Activated T-helper 1 cell treated with anti-CD3 and anti-CD28 coated beads, Interleukin-12 subunit alpha, Interleukin-12 subunit beta, Interleukin-2, Interleukin-4 antibody, amounts not matched to agents 30 ng/mL and 10 ng/mL and 1 ng/mL, durations not matched to agents 14 hours and 24 hours and 36 hours (primary cell): Measurements from ENCODE around the gene MCM9. TPM values are rescaled to one million over a fixed set of nuclear protein-coding genes. Genes with fewer than 3 reads are reported as not detected.
A peak's percentile ranks its signal among the peaks of the same experiment; 100 is the strongest.

Experiments used
- DNase-seq: peaks from one replicate; pipeline ENCODE4 v3.0.0; 2021; ENCODE audit warnings: low spot score
- H3K27ac Mint-ChIP-seq: one replicate; pipeline ENCODE4 v1.8.0; 2021; ENCODE audit warnings: mild to moderate bottlenecking, mixed read lengths
- H3K27me3 Mint-ChIP-seq: one replicate; pipeline ENCODE4 v1.8.0; 2022; ENCODE audit warnings: mild to moderate bottlenecking, moderate library complexity, mixed read lengths; ENCODE audit not compliant: insufficient read depth
- H3K36me3 Mint-ChIP-seq: one replicate; pipeline ENCODE4 v1.8.0; 2021; ENCODE audit warnings: low read depth, mixed read lengths
- H3K4me1 Mint-ChIP-seq: one replicate; pipeline ENCODE4 v1.8.0; 2021; ENCODE audit warnings: low read depth, mixed read lengths
- H3K4me3 Mint-ChIP-seq: one replicate; pipeline ENCODE4 v1.8.0; 2021; ENCODE audit warnings: mild to moderate bottlenecking, moderate library complexity, mixed read lengths
- H3K9me3 Mint-ChIP-seq: one replicate; pipeline ENCODE4 v1.8.0; 2021; ENCODE audit warnings: mixed read lengths
- intact Hi-C: fragments of 100-400 bp; cut with micrococcal nuclease; formaldehyde crosslinking; loops from one replicate; pipeline ENCODE4 v1.15.1; 2024
- total RNA-seq: library from RNA; stranded (reverse); gene quantifications from 2 replicates; pipeline ENCODE4 v1.2.3, GENCODE V29; 2022

MCM9 gene
- total RNA-seq, 1 donor from 2014 or later: 24.4 TPM

- Mint-ChIP-seq H3K9me3 (peaks cover 19% of the 10 kb centered on the region), H3K4me3 (no peak overlapping the region)
- intact Hi-C loops: no loop called here
Measured at GRCh38 chr6:118791499-118791898, 143.5 kb downstream of the MCM9 start.

GRCh38 chr6:118789954-118790353 lies 145.0 kb downstream of the MCM9 start:
- peaks cover 10% of the 10 kb centered on the region for H3K9me3 Mint-ChIP-seq
- H3K4me3 Mint-ChIP-seq: no peak overlapping the region
- H3K27me3 Mint-ChIP-seq: no peaks in the 10 kb centered on the region
- H3K36me3 Mint-ChIP-seq: peaks cover 6% of the 10 kb centered on the region
- DNase-seq: no peak
- no peak overlapping the region for H3K27ac Mint-ChIP-seq
- intact Hi-C loops: no loop called here
- peaks cover 18% of the 10 kb centered on the region for H3K4me1 Mint-ChIP-seq

More at GRCh38 chr6:118791499-118791898, 143.5 kb downstream of the MCM9 start:
- DNase-seq: no peak
- peaks cover 28% of the 10 kb centered on the region for H3K4me1 Mint-ChIP-seq
- H3K27me3 Mint-ChIP-seq: no peaks in the 10 kb centered on the region
- peak overlapping the region; percentile 9 for H3K27ac Mint-ChIP-seq
- peaks cover 13% of the 10 kb centered on the region for H3K36me3 Mint-ChIP-seq

- Mint-ChIP-seq H3K4me1 (peaks cover 18% of the 10 kb centered on the region), H3K27ac (no peak overlapping the region), H3K27me3 (no peaks in the 10 kb centered on the region), H3K9me3 (peaks cover 10% of the 10 kb centered on the region), H3K36me3 (peaks cover 6% of the 10 kb centered on the region), H3K4me3 (no peak overlapping the region)
- no peak for DNase-seq
- intact Hi-C loops: no loop called here
Measured at GRCh38 chr6:118789419-118789818, 145.5 kb downstream of the MCM9 start.

DNA sequence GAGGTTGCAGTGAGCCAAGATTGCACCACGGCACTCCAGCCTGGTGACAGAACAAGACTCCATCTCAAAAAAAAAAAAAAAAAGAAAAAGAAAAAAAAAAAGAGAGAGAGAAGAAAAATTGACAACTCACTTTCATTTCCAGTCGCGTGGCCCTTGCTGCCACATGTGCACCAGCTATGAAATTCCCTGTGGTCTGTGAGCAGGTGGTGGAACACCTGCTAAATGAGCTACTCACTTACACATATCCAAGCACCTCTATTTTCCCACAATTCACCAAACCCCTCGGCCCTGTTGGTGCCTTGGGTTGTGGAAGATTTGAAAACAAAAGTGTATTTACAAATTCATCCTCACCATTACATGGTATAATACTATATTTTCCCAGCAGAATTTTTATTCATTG lies 146.3 kb downstream of the MCM9 start:
- H3K4me3 Mint-ChIP-seq: no peak overlapping the region
- no peak for DNase-seq
- peaks cover 10% of the 10 kb centered on the region for H3K9me3 Mint-ChIP-seq
- no peak overlapping the region for H3K27ac Mint-ChIP-seq
- H3K36me3 Mint-ChIP-seq: peaks cover 4% of the 10 kb centered on the region
- intact Hi-C loops: no loop called here
- no peaks in the 10 kb centered on the region for H3K27me3 Mint-ChIP-seq
- peaks cover 18% of the 10 kb centered on the region for H3K4me1 Mint-ChIP-seq

- Mint-ChIP-seq H3K27me3 (peaks cover 2% of the 10 kb centered on the region), H3K4me3 (no peak overlapping the region), H3K27ac (no peak overlapping the region), H3K4me1 (peaks cover 18% of the 10 kb centered on the region), H3K9me3 (peaks cover 10% of the 10 kb centered on the region), H3K36me3 (peaks cover 4% of the 10 kb centered on the region)
- no peak for DNase-seq
- intact Hi-C loops: no loop called here
Measured at GRCh38 chr6:118787724-118788423, 147.1 kb downstream of the MCM9 start.

DNA sequence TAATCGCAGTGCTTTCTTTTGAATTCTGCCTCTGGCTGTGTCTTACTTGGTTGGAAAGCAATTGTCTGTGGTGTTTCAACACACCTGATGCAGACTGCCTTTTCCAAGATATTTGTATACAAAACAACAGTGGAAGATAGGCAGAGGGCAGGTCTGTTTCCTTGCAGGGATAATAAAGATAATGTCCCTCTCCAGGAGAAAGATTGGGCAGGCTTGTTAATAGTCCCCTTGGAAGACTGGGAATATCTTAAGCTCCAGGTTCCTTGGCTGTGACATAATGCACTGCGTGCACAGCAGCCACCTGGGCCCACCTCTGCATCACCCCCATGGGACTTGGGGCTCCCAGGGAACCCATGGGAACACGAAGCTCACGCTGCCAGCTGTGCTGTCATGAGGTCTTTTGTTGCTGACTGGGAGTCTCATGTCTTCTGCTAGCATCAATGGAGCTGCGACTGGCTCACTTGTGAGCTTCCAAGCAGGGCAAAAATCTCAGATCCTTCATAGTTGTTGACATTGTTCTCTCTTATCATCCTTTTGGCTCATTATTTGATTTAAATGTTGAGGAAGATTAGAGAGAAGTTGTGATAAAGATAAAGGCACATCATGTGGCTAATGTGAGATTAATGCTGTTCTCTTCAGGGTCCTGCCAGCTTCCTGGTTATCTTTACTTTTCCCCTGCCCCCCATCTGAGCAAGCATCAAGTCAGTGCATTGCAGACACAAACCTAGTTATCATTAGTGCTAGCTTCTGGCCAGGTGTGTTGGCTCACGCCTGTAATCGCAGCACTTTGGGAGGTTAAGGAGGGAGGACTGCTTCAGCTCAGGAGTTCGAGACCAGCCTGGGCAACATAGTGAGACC lies 148.1 kb downstream of the MCM9 start:
- Mint-ChIP-seq H3K27me3 (peaks cover 4% of the 10 kb centered on the region), H3K9me3 (peaks cover 5% of the 10 kb centered on the region), H3K27ac (no peak overlapping the region), H3K36me3 (peaks cover 4% of the 10 kb centered on the region), H3K4me1 (peaks cover 16% of the 10 kb centered on the region), H3K4me3 (no peak overlapping the region)
- DNase-seq: no peak
- intact Hi-C loops: no loop called here

- H3K36me3 Mint-ChIP-seq: no peaks in the 10 kb centered on the region
- intact Hi-C loops: no loop called here
- no peak overlapping the region for H3K4me3 Mint-ChIP-seq
- no peak for DNase-seq
- H3K9me3 Mint-ChIP-seq: no peaks in the 10 kb centered on the region
- H3K27ac Mint-ChIP-seq: no peak overlapping the region
- peaks cover 7% of the 10 kb centered on the region for H3K27me3 Mint-ChIP-seq
- peaks cover 10% of the 10 kb centered on the region for H3K4me1 Mint-ChIP-seq
Measured at GRCh38 chr6:118785601-118786000, 149.4 kb downstream of the MCM9 start.

GRCh38 chr6:118784641-118785164 lies 150.3 kb downstream of the MCM9 start:
- H3K27me3 Mint-ChIP-seq: peaks cover 12% of the 10 kb centered on the region
- H3K4me1 Mint-ChIP-seq: peaks cover 10% of the 10 kb centered on the region
- no peak overlapping the region for H3K4me3 Mint-ChIP-seq
- intact Hi-C loops: no loop called here
- DNase-seq: no peak
- no peaks in the 10 kb centered on the region for H3K36me3 Mint-ChIP-seq
- no peak overlapping the region for H3K27ac Mint-ChIP-seq
- H3K9me3 Mint-ChIP-seq: no peaks in the 10 kb centered on the region

GRCh38 chr6:118783931-118784550 lies 150.9 kb downstream of the MCM9 start:
- no peak for DNase-seq
- H3K27me3 Mint-ChIP-seq: peaks cover 12% of the 10 kb centered on the region
- no peak overlapping the region for H3K4me3 Mint-ChIP-seq
- H3K36me3 Mint-ChIP-seq: no peaks in the 10 kb centered on the region
- H3K4me1 Mint-ChIP-seq: peaks cover 10% of the 10 kb centered on the region
- no peak overlapping the region for H3K27ac Mint-ChIP-seq
- no peaks in the 10 kb centered on the region for H3K9me3 Mint-ChIP-seq
- intact Hi-C loops: no loop called here

- intact Hi-C loops: no loop called here
- Mint-ChIP-seq H3K9me3 (no peaks in the 10 kb centered on the region), H3K4me1 (peaks cover 2% of the 10 kb centered on the region), H3K4me3 (no peak overlapping the region), H3K27ac (no peak overlapping the region), H3K36me3 (no peaks in the 10 kb centered on the region), H3K27me3 (peaks cover 12% of the 10 kb centered on the region)
- DNase-seq: no peak
Measured at GRCh38 chr6:118782651-118783050, 152.3 kb downstream of the MCM9 start.

DNA sequence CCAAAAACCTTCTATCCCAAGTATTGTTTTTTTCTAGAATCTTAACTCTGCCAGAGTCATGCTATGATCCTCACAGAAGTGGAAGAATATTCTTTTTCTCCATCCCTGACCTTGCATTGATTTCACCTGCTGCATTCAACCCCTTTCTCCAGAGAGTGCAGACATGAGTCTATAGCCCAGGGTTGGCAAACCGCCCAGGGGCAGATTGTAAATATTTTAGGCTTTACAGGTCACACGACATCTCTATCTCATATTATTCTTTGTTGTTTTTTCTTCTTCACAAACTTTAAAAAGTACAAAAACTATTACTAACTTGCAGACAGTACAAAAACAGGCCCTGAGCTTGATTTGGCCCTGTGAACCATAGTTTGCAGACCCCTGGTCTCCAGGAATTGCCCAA lies 153.1 kb downstream of the MCM9 start:
- intact Hi-C loops: no loop called here
- Mint-ChIP-seq H3K27me3 (peaks cover 12% of the 10 kb centered on the region), H3K9me3 (no peaks in the 10 kb centered on the region), H3K4me3 (no peak overlapping the region), H3K36me3 (no peaks in the 10 kb centered on the region), H3K4me1 (peaks cover 7% of the 10 kb centered on the region), H3K27ac (no peak overlapping the region)
- DNase-seq: no peak

DNA sequence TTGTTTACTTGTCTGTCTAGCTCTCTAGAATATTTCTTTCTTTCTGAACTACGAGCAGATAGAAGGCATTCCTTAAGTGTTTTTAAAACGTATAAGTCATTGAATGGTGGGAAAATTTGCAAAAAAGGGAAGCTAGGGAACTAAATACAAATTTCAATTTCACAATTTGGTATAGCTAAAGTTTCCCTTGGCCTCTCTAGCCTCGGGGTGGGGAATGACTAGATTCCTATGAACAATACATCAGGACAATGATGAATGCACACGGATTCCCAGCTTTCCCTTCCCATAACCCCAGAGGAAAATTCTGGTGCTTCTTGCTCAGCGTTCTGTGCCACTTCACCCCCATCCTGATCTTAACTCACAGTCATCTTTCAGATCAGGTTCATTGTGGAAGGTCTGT lies 154.3 kb downstream of the MCM9 start:
- Mint-ChIP-seq H3K4me3 (no peak overlapping the region), H3K27ac (no peak overlapping the region), H3K9me3 (no peaks in the 10 kb centered on the region), H3K27me3 (peaks cover 12% of the 10 kb centered on the region), H3K4me1 (peaks cover 14% of the 10 kb centered on the region), H3K36me3 (peaks cover 1% of the 10 kb centered on the region)
- intact Hi-C loops: no loop called here
- DNase-seq: no peak
